Aorta (tissue), 5 donors: ENCODE measurements around the gene NAV1. TPM values are rescaled to one million over a fixed set of nuclear protein-coding genes. Genes with fewer than 3 reads are reported as not detected.

ENCODE experiments used
- ATAC-seq: fragments of 200-7000 bp; cut with Tn5 transposase; one replicate; pipeline ENCODE4 v1.9.1; 2022; ENCODE audit warnings: moderate library complexity; ENCODE audit not compliant: low FRiP score
- DNase-seq, 2 donors: peaks; one replicate each; pipeline ENCODE4 v3.0.0-alpha.2; 2020
- H3K27ac ChIP-seq, 2 donors: one replicate each; pipeline ENCODE4 v1.5.1; 2013; ENCODE audit warnings: low read length in 2 of 2, mild to moderate bottlenecking in 2 of 2, moderate library complexity in 2 of 2, control low read depth in 1 of 2, inconsistent platforms in 1 of 2, low read depth in 1 of 2
- H3K27me3 ChIP-seq, 2 donors: one replicate each; pipeline ENCODE4 v1.6.1; 2013; ENCODE audit warnings: control low read depth in 1 of 2, low read length in 1 of 2, mild to moderate bottlenecking in 1 of 2, moderate library complexity in 1 of 2; ENCODE audit not compliant: insufficient read depth in 2 of 2, control insufficient read depth in 1 of 2
- H3K36me3 ChIP-seq, 2 donors: one replicate each; pipeline ENCODE4 v1.6.1; 2013; ENCODE audit warnings: control low read depth in 1 of 2, low read length in 1 of 2, mild to moderate bottlenecking in 1 of 2; ENCODE audit not compliant: insufficient read depth in 2 of 2, control insufficient read depth in 1 of 2
- H3K4me1 ChIP-seq, 2 donors: one replicate each; pipeline ENCODE4 v1.6.1; 2013; ENCODE audit warnings: low read length in 2 of 2, control low read depth in 1 of 2, mild to moderate bottlenecking in 1 of 2, moderate library complexity in 1 of 2; ENCODE audit not compliant: insufficient read depth in 2 of 2, control insufficient read depth in 1 of 2
- H3K4me3 ChIP-seq, 2 donors: one replicate each; pipeline ENCODE4 v1.5.1; 2013; ENCODE audit warnings: low read length in 2 of 2, control low read depth in 1 of 2, mild to moderate bottlenecking in 1 of 2
- H3K9me3 ChIP-seq: one replicate; pipeline ENCODE4 v1.6.1; 2013; ENCODE audit warnings: mild to moderate bottlenecking, low read length; ENCODE audit not compliant: control insufficient read depth
- WGBS, 2 donors: extraction: QIAGEN DNeasy Blood & Tissue Kit; methylation state at CpG; one replicate each; pipeline ENCODE4 v1.1.7; 2013; 5-methylcytosine and 5-hydroxymethylcytosine counted together
- intact Hi-C, 2 donors: fragments of 100-400 bp; cut with DNase I; formaldehyde crosslinking; loops; one replicate each; pipeline versions ENCODE4 v1.14.2 to v1.15.0; 2022
- polyA plus RNA-seq, 2 donors: library from polyadenylated mRNA; stranded (reverse); fragments of 200-250 nt; gene quantifications; one replicate each; pipeline ENCODE4 v1.2.3, GENCODE V29; 2013
- total RNA-seq, 2 donors: library from RNA; stranded (reverse); fragmentation: NEBNext Ultra II Directional; extraction: Animal tissue kit (Norgen Biotek cat#: 25700); gene quantifications; one replicate each; pipeline ENCODE4 v1.2.1, GENCODE V29; 2021
- donor health status: healthy with polysubstance abuse.
- donor health status: Bipolar disorder and iron deficiency.
- donor health status: DM: no; HTN: no; CAD: no.
- donor health status: DM: no; HTN: no; CAD: no.
- donor health status: DM: yes; HTN: yes; CAD: no.

The NAV1 gene
- total and polyA plus RNA-seq, 4 donors, result 8.3 to 236 (median 100) TPM

GRCh38 chr1:201537028-201537427, 1.9 kb upstream of the NAV1 start:
- Histone ChIP-seq H3K27ac (peak overlapping the region; percentile 65 to 81), H3K27me3 (no peaks in the 10 kb centered on the region), H3K9me3 (no peaks in the 10 kb centered on the region), H3K4me1 (peaks cover 1 to 5% of the 10 kb centered on the region in 2 donors), H3K36me3 (no peaks in the 10 kb centered on the region), H3K4me3 (no peak overlapping the region)
- WGBS, 2 donors, result 48 to 50% methylated on average over 2 of the region's 2 CpGs
- ATAC-seq, result no peak
- DNase-seq, result no peak
- intact Hi-C loops, result loop anchor here in 1 of 2 donors (10.0 kb wide), 2 partner anchors 348 to 418 kb away; partner anchors contain the start of genes SHISA4 and TIMM17A

DNA sequence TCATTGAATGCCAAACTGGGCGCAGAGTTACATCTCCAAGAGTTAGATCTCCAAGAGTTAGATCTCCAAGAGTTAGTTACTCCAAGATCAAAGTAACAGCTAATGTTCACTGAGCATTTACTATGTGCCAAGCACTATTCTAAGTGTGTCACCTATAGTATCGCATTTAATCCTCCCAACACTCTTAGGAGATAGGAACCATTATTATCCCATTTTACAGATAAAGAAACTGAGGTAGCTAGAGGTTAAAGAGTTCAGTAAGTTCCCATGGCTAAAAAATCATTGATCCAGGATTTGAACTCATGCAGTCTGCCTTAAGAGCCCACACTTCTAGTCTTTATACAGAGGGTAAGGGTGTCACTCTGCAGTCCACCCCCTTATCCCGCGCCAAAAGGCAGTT, 1.5 kb upstream of the NAV1 start:
- WGBS, 2 donors, result 98 to 100% methylated on average over 4 of the region's 4 CpGs
- ATAC-seq (no peak), DNase-seq (no peak)
- Histone ChIP-seq H3K36me3 (no peaks in the 10 kb centered on the region), H3K9me3 (no peaks in the 10 kb centered on the region), H3K4me3 (no peak overlapping the region), H3K27me3 (no peaks in the 10 kb centered on the region), H3K27ac (peak overlapping the region in 1 of 2 donors; percentile 4), H3K4me1 (peaks cover 1 to 5% of the 10 kb centered on the region in 2 donors)
- intact Hi-C loops, result loop anchor here in 1 of 2 donors (10.0 kb wide), 2 partner anchors 347 to 417 kb away; partner anchors contain the start of genes SHISA4 and TIMM17A

DNA sequence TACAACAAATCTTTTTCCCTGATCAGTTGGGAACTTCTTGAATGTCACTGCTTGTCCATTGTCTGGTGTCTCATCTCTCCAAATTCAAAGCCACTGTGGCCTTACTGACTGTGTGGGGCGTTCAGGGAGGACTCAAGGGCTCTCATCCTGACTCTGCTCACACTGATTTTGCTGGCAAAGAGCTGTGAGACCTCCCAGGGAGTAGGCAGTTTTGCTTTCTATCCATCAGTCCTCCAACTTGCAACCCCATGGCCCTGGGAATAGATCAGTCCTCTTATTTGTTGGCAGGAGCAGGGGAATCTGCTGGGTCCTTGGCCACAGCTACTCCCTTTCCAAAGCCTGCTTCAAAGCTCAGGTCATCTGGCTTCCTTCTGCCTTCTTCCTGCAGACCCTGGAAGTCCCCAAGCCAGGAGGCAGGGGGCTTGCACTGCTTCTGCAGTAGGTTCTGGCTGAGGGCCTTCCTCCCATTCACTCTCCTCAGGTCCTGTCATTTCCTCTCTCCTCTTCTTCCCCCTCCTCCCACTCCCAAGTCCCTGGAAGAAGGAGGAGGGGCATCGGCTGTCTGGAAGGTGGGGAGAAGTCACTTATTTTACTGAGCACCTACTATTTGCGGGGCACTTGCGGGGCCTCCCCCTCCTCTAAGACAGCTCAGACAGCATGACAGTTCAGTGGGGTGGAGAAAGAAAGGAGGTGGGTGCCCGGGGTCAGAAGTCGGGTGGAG, 876 bp upstream of the NAV1 start:
- ATAC-seq (no peak), DNase-seq (no peak)
- no peaks in the 10 kb centered on the region for H3K9me3 ChIP-seq
- intact Hi-C loops, result loop anchor here in 1 of 2 donors (10.0 kb wide), 2 partner anchors 347 to 417 kb away; partner anchors contain the start of genes SHISA4 and TIMM17A
- peaks cover 1 to 5% of the 10 kb centered on the region in 2 donors for H3K4me1 ChIP-seq
- H3K27me3 ChIP-seq, result no peaks in the 10 kb centered on the region
- peak overlapping the region in 1 of 2 donors; percentile 4 for H3K27ac ChIP-seq
- no peaks in the 10 kb centered on the region for H3K36me3 ChIP-seq
- 40 to 43% methylated on average over 6 of the region's 6 CpGs for WGBS, 2 donors
- H3K4me3 ChIP-seq, result peak overlapping the region in 1 of 2 donors; percentile 70

DNA sequence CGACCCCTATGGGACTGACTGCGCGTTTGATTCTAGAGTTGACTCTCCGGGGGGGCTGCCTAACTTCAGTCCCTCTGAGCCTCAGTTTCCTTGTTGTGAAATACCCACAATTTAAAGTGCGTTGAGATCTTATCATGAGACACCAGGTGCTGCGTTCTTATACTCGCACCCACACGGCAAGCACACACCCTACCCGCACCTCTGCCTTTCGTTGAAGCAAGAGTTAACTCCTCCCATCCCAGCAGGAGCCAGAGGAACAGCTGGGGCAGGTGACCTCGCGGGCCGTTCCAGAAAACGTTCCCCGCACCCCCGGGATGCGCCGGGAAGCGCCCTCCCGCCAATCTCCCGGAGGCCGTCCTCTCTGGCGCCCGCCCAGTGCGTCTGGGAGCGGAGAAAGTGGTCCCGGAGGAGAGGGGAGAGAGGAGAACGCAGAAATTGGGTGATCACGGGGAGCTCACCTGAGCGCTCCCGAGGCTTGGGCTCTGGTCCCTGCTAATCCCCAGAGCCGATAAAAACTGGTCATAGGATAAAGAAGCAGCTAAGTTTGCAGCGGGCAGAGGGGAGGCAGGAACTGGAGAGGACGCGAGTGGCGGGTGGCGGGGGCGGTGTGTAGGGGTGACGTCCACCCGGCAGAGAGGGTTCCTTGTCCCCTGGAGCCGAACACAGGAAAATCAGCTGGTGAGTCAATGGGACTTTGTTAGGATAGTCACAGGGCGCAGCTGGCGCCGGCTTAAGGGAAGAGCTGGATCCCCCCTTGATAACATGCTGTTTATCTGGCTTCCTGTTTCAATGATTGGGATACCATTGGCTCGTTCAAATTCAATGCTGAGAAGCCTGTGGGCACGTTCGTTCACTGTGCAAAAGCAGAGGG, 869 bp downstream of the NAV1 start:
- Histone ChIP-seq H3K9me3 (no peaks in the 10 kb centered on the region), H3K27ac (peak overlapping the region; percentile 73 to 77), H3K4me3 (peak overlapping the region; percentile 70 to 80), H3K27me3 (no peaks in the 10 kb centered on the region), H3K36me3 (no peaks in the 10 kb centered on the region), H3K4me1 (peaks cover 1 to 5% of the 10 kb centered on the region in 2 donors)
- ATAC-seq (peak; percentile 40), DNase-seq (peak; percentile 78 to 91)
- WGBS, 2 donors, result 0 to 1% methylated on average over 46 to 47 of the region's 47 CpGs
- intact Hi-C loops, result loop anchor here in 1 of 2 donors (10.0 kb wide), 2 partner anchors 345 to 415 kb away; partner anchors contain the start of genes SHISA4 and TIMM17A

- Histone ChIP-seq H3K9me3 (no peaks in the 10 kb centered on the region), H3K27me3 (no peaks in the 10 kb centered on the region), H3K4me1 (peaks cover 0 to 2% of the 10 kb centered on the region in 2 donors), H3K36me3 (no peaks in the 10 kb centered on the region), H3K27ac (peak overlapping the region; percentile 2 to 50), H3K4me3 (no peak overlapping the region)
- WGBS, 2 donors, result 74 to 86% methylated on average over 12 of the region's 12 CpGs
- intact Hi-C loops, result no loop called here
- DNase-seq (no peak), ATAC-seq (no peak)
Measured at GRCh38 chr1:201540846-201541735, 2.2 kb downstream of the NAV1 start.

DNA sequence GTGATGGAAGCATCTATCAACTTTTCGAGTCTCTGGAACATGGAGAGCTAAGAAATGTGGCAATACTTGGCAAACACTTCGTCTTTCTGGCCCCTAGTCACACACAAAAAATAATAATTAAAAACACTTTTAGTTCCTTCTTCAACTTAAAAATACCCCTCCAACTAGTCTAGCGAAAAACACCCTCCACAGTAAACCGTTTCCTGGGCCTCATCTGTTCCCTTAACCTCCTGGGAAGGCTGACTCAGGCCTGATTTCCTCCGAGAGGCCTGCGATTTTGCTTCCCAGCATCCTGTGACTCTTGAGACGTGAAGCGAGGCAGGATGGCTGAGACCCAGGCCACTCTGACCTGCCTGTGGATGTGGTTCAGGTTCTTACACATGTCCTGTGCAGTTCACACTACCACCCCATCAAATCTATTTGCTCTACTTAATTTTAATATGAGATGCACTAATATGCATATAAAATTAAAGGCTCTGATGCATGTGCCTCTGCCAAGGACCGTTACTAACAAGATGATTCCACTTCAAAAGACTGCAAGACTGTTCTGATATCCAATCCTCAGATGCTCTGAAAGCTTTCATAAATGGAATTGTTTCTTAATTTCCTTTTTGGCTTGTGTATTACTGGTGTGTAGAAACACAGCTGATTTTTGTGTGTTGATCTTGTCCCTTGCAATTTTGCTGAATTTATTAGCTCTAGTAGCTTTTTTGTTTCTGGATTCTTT, 3.5 kb downstream of the NAV1 start:
- intact Hi-C loops, result no loop called here
- ATAC-seq (peak; percentile 2), DNase-seq (peak in 1 of 2 donors; percentile 73)
- peak overlapping the region; percentile 64 to 72 for H3K27ac ChIP-seq
- no peaks in the 10 kb centered on the region for H3K27me3 ChIP-seq
- 18 to 28% methylated on average over 9 of the region's 9 CpGs for WGBS, 2 donors
- no peaks in the 10 kb centered on the region for H3K36me3 ChIP-seq
- H3K4me1 ChIP-seq, result no peaks in the 10 kb centered on the region
- no peaks in the 10 kb centered on the region for H3K9me3 ChIP-seq
- no peak overlapping the region for H3K4me3 ChIP-seq

- intact Hi-C loops, result no loop called here
- Histone ChIP-seq H3K36me3 (no peaks in the 10 kb centered on the region), H3K9me3 (no peaks in the 10 kb centered on the region), H3K4me3 (no peak overlapping the region), H3K27me3 (no peaks in the 10 kb centered on the region), H3K27ac (no peak overlapping the region), H3K4me1 (no peaks in the 10 kb centered on the region)
- 89 to 93% methylated on average over 7 of the region's 7 CpGs for whole genome bisulfite sequencing, 2 donors
- ATAC-seq (no peak), DNase-seq (no peak)
Measured at GRCh38 chr1:201543871-201544642, 5.1 kb downstream of the NAV1 start.
